OCI-LY1 (cell line): ENCODE results near the gene ADCY4.

Experiments
- H2AFZ ChIP-seq: fragments of 200-600 bp; sonication (generic), shearing (Covaris generic); 2 replicates; pipeline ENCODE4 v1.6.0; 2014; ENCODE audit warnings: antibody characterized with exemption, mild to moderate bottlenecking, low read length
- H3F3A ChIP-seq: fragments of 200-600 bp; sonication (generic), shearing (Covaris generic); 2 replicates; pipeline ENCODE4 v1.6.0; 2014; ENCODE audit warnings: mild to moderate bottlenecking, antibody characterized with exemption, low read length, moderate library complexity; ENCODE audit not compliant: insufficient read depth
- H3K27ac ChIP-seq: fragments of 200-600 bp; sonication (generic); 2 replicates; pipeline ENCODE4 v1.5.1; 2014; ENCODE audit warnings: low read length, mixed run types, mild to moderate bottlenecking, low read depth; ENCODE audit not compliant: poor library complexity, severe bottlenecking
- H3K27me3 ChIP-seq: fragments of 200-600 bp; sonication (generic); 2 replicates; pipeline ENCODE4 v1.6.0; 2014; ENCODE audit warnings: antibody characterized with exemption, mild to moderate bottlenecking, low read length, moderate library complexity; ENCODE audit not compliant: insufficient read depth
- H3K36me3 ChIP-seq: fragments of 200-600 bp; sonication (generic); 2 replicates; pipeline ENCODE4 v1.6.1; 2014; ENCODE audit warnings: mild to moderate bottlenecking, antibody characterized with exemption, low read length, moderate library complexity, mixed read lengths; ENCODE audit not compliant: insufficient read depth
- H3K4me1 ChIP-seq: fragments of 200-600 bp; sonication (generic); 2 replicates; pipeline ENCODE4 v1.5.1; 2014; ENCODE audit warnings: mild to moderate bottlenecking, low read length, moderate library complexity; ENCODE audit not compliant: insufficient read depth, severe bottlenecking
- H3K4me2 ChIP-seq: fragments of 200-600 bp; sonication (generic), shearing (Covaris generic); 2 replicates; pipeline ENCODE4 v1.6.1; 2014; ENCODE audit warnings: low read length
- H3K4me3 ChIP-seq: fragments of 200-600 bp; sonication (generic); 2 replicates; pipeline ENCODE4 v1.5.1; 2014; ENCODE audit warnings: low read length, low read depth, mild to moderate bottlenecking, mixed read lengths; ENCODE audit not compliant: poor library complexity, severe bottlenecking
- H3K79me2 ChIP-seq: fragments of 200-600 bp; shearing (Covaris generic); 2 replicates; pipeline ENCODE4 v1.6.1; 2016; ENCODE audit warnings: mixed run types, low read length, mixed read lengths; ENCODE audit not compliant: insufficient read depth
- H3K9ac ChIP-seq: fragments of 200-600 bp; sonication (generic), shearing (Covaris generic); 2 replicates; pipeline ENCODE4 v1.6.1; 2014; ENCODE audit warnings: mild to moderate bottlenecking, low read length, mixed read lengths
- H3K9me2 ChIP-seq: fragments of 200-600 bp; sonication (generic), shearing (Covaris generic); 2 replicates; pipeline ENCODE4 v1.6.1; 2014; ENCODE audit warnings: low read depth, mild to moderate bottlenecking, low read length, mixed read lengths
- H3K9me3 ChIP-seq: fragments of 200-600 bp; shearing (Covaris generic); 2 replicates; pipeline ENCODE4 v1.6.1; 2014; ENCODE audit warnings: low read length, mixed read lengths
- H4K20me1 ChIP-seq: fragments of 200-600 bp; sonication (generic), shearing (Covaris generic); 2 replicates; pipeline ENCODE4 v1.6.0; 2016; ENCODE audit warnings: mild to moderate bottlenecking, low read length; ENCODE audit not compliant: insufficient read depth
- CTCF ChIP-seq: fragments of 200-600 bp; sonication (generic), shearing (Covaris generic); IDR thresholded peaks from 2 replicates; pipeline ENCODE4 v1.5.1; 2017; ENCODE audit warnings: mild to moderate bottlenecking, antibody characterized with exemption, low read length, moderate library complexity, mixed read lengths
- EZH2 ChIP-seq: fragments of 200-600 bp; sonication (generic), shearing (Covaris generic); IDR thresholded peaks from 2 replicates; pipeline ENCODE4 v1.8.0; 2017; ENCODE audit warnings: borderline replicate concordance, mixed run types, mild to moderate bottlenecking, antibody characterized with exemption, low read length, moderate library complexity, mixed read lengths

The ADCY4 gene

DNA sequence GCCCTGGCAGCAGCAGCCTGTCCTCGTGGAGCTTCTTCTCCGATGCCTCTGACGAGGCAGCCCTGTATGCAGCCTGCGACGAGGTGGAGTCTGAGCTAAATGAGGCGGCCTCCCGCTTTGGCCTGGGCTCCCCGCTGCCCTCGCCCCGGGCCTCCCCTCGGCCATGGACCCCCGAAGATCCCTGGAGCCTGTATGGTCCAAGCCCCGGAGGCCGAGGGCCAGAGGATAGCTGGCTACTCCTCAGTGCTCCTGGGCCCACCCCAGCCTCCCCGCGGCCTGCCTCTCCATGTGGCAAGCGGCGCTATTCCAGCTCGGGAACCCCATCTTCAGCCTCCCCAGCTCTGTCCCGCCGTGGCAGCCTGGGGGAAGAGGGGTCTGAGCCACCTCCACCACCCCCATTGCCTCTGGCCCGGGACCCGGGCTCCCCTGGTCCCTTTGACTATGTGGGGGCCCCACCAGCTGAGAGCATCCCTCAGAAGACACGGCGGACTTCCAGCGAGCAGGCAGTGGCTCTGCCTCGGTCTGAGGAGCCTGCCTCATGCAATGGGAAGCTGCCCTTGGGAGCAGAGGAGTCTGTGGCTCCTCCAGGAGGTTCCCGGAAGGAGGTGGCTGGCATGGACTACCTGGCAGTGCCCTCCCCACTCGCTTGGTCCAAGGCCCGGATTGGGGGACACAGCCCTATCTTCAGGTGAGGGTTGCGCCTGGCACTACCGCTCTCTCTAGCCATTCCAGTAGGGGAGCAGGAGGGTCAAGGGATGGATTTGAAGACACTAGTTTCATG is 35.2 kb upstream of the ADCY4 start:
- Histone ChIP-seq H3K4me2 (no peak overlapping the region), H4K20me1 (no peaks in the 10 kb centered on the region), H3K9ac (no peak overlapping the region), H3K9me3 (no peaks in the 10 kb centered on the region), H3K27ac (peak overlapping the region; percentile 40), H2AFZ (no peak overlapping the region), H3K9me2 (no peaks in the 10 kb centered on the region), H3K4me3 (no peak overlapping the region), H3K79me2 (no peaks in the 10 kb centered on the region), H3F3A (no peaks in the 10 kb centered on the region), H3K36me3 (peaks cover 6% of the 10 kb centered on the region), H3K27me3 (no peaks in the 10 kb centered on the region), H3K4me1 (peaks cover 36% of the 10 kb centered on the region)
- no peak for TF ChIP-seq CTCF
- no peak for TF ChIP-seq EZH2

DNA sequence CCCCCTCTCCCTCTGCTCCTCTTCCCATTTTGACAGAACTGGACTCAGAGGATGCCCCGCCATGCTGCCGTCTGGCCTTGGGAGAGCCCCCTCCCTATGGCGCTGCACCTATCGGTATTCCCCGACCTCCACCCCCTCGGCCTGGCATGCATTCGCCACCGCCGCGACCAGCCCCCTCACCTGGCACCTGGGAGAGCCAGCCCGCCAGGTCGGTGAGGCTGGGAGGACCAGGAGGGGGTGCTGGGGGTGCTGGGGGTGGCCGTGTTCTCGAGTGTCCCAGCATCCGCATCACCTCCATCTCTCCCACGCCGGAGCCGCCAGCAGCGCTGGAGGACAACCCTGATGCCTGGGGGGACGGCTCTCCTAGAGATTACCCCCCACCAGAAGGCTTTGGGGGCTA is 34.6 kb upstream of the ADCY4 start:
- Histone ChIP-seq H3K9me3 (no peaks in the 10 kb centered on the region), H4K20me1 (no peaks in the 10 kb centered on the region), H3K36me3 (peaks cover 6% of the 10 kb centered on the region), H3K4me1 (peaks cover 38% of the 10 kb centered on the region), H3K9ac (no peak overlapping the region; the same call in 1 of the 2 replicates), H3K79me2 (no peaks in the 10 kb centered on the region), H3K27me3 (no peaks in the 10 kb centered on the region), H3F3A (no peaks in the 10 kb centered on the region), H3K4me3 (no peak overlapping the region), H3K27ac (peak overlapping the region; percentile 96), H2AFZ (no peak overlapping the region), H3K4me2 (peak overlapping the region; percentile 89; the same call in 1 of the 2 replicates), H3K9me2 (no peaks in the 10 kb centered on the region)
- TF ChIP-seq EZH2 (no peak), CTCF (no peak)

DNA sequence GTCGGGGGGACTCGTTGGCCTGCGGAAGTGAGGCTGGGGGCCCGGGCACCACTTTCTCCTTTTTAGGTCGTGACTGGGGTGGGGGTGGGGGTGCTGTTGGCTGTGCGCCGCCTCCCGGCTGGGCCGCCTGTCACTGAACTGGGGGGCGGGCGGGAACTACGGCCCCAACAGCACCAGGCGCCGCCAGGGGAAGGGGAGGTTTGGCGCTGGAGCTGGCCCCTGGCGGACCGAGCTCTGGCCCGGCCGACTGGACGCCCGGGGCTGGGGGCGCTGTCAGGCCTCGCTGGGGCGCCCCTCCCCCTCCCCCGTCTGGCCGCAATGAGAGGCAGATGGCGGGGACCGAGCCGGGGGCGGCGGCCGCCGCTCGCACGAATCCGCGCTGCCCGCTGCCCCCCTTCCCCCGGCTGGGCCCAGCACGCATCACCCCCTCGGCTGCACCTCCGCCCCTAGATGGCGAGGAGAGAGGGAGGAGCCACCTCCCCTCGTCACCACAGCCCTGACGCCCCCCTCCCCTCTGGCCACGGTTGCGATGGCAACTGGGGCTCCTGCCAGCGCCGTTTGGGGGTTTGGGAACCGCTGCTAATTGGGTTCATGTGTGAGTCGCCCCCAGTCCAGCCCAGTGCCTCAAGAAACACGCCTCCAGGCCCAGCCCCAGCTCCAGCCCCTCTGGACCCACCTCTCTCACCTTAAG is 33.8 kb upstream of the ADCY4 start:
- H3K4me1 ChIP-seq, result peaks cover 38% of the 10 kb centered on the region
- peak overlapping the region; percentile 96 for H3K27ac ChIP-seq
- no peaks in the 10 kb centered on the region for H3K79me2 ChIP-seq
- no peaks in the 10 kb centered on the region for H3F3A ChIP-seq
- no peaks in the 10 kb centered on the region for H4K20me1 ChIP-seq
- H2AFZ ChIP-seq, result no peak overlapping the region
- H3K9me3 ChIP-seq, result no peaks in the 10 kb centered on the region
- no peaks in the 10 kb centered on the region for H3K27me3 ChIP-seq
- peak overlapping the region; percentile 89 for H3K4me2 ChIP-seq
- H3K4me3 ChIP-seq, result peak overlapping the region; percentile 68
- peak overlapping the region; percentile 75 for H3K9ac ChIP-seq
- TF ChIP-seq EZH2 (no peak), CTCF (peak; percentile 25; the same call in 1 of the 2 replicates)
- H3K36me3 ChIP-seq, result peaks cover 6% of the 10 kb centered on the region
- no peaks in the 10 kb centered on the region for H3K9me2 ChIP-seq
